ENCODE data around the gene ARMH2. TPM values are rescaled to one million over a fixed set of nuclear protein-coding genes. Genes with fewer than 3 reads are reported as not detected.

Gene ARMH2
- total and polyA plus RNA-seq, 2 donors (not counting 3 experiments of a cell fraction or from before 2014, with no cell fraction given), result not detected

DNA sequence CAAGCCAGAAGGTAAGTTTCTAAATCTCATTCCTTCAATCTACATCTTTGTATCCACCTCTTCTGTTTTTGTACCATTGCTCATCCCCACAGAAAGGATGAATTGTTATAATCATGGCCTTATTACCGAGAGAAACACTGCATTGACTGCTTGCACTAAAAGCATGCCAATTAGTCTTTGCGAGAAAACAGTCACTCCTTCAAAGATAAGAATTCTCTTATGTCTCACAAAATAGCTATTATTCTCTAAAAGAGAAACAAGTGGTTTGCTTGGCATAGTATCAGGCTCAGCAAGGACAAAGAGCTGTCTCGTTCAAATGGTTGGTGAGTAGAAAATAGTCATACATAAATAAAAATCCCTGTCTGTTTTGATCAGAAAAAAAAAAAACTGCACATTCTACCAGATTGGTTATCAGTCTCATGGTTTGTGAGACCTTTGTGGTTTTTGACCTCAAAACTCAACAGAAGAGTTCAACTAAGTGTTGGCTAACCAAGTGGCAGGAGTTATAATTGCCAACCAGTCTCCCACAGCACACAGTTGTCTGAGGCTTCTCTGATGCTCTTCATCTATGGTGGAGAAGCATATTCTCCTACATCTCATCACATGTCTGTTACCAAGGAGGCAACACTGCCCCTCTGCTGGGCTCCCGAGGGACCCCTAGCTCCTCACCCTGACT, 35.1 kb upstream of the ARMH2 start:
- FAIRE-seq, result no peak
- POLR2A ChIA-PET, result no interaction called here

More for the DNA sequence above, 35.1 kb upstream of the ARMH2 start:
- dilution Hi-C loops (cut with MboI; ENCODE audit: extremely low pct_ligation_motif_present, low sequenced_read_pairs) (no loop called here), intact Hi-C loops (cut with micrococcal nuclease) (no loop called here)
- H3K27me3 ChIP-seq (ENCODE audit: control insufficient read depth in 2 of 2, insufficient read depth in 2 of 2, low read length in 2 of 2), result peaks cover 0 to 2% of the 10 kb centered on the region in 2 experiments
- H3K9ac ChIP-seq (replicated peaks; ENCODE audit: extremely low read depth, insufficient read depth, low read length), result no peak overlapping the region
- H3K9me1 ChIP-seq (replicated peaks; ENCODE audit: control insufficient read depth, extremely low read depth, insufficient read depth, low read length), result no peaks in the 10 kb centered on the region
- H3K4me2 ChIP-seq (ENCODE audit: insufficient read depth, low read length), result no peak overlapping the region
- H3K36me3 ChIP-seq (ENCODE audit: control insufficient read depth in 2 of 2, extremely low read depth in 1 of 2, insufficient read depth in 2 of 2, low read length in 2 of 2), result no peaks in the 10 kb centered on the region
- CTCF ChIA-PET, result no interaction called here
- H4K20me1 ChIP-seq (replicated peaks; ENCODE audit: control insufficient read depth, extremely low read depth, insufficient read depth, low read length), result no peaks in the 10 kb centered on the region
- H2AFZ ChIP-seq (ENCODE audit: low read depth, low read length), result no peak overlapping the region
- H3K4me3 ChIP-seq (replicated peaks in 1 of 3; ENCODE audit: insufficient read depth in 1 of 3, low read depth in 1 of 3, low read length in 3 of 3), result no peak overlapping the region
- no peak for DNase-seq (ENCODE audit: low read depth, low spot score)
- no peak overlapping the region for H3K27ac ChIP-seq (ENCODE audit: insufficient read depth, low read depth, low read length)
- H3K9me3 ChIP-seq (replicated peaks; ENCODE audit: control insufficient read depth, insufficient read depth, low read length), result no peaks in the 10 kb centered on the region
- H3K79me2 ChIP-seq (ENCODE audit: control insufficient read depth, insufficient read depth, low read length), result no peaks in the 10 kb centered on the region
- H3K4me1 ChIP-seq (ENCODE audit: control insufficient read depth, extremely low read depth, insufficient read depth, low read length), result no peaks in the 10 kb centered on the region
- TF ChIP-seq EZH2 (IDR thresholded peaks at IDR 0.05; ENCODE audit: borderline replicate concordance, low read depth, low read length, severe bottlenecking) (no peak), FOS (IDR thresholded peaks at IDR 0.05; ENCODE audit: borderline replicate concordance, insufficient read depth, low read length) (no peak), MYC (IDR thresholded peaks at IDR 0.05; ENCODE audit: low read depth, low read length) (no peak), CTCF (IDR thresholded peaks at IDR 0.05; ENCODE audit: extremely low read depth in 1 of 2, insufficient read depth in 1 of 2, low read depth in 1 of 2, low read length in 2 of 2) (no peak), JUN (IDR thresholded peaks at IDR 0.05; ENCODE audit: borderline replicate concordance, insufficient read depth, insufficient read length, low read depth) (no peak), GATA2 (IDR thresholded peaks at IDR 0.05; ENCODE audit: insufficient read depth, insufficient read length, low read depth, low read length) (no peak), POLR2AphosphoS5 (IDR thresholded peaks at IDR 0.05; ENCODE audit: insufficient read depth, low read depth, low read length) (no peak), POLR2A (IDR thresholded peaks at IDR 0.05; ENCODE audit: low read depth, low read length) (no peak)
- TF ChIP-seq, protein P1, sequence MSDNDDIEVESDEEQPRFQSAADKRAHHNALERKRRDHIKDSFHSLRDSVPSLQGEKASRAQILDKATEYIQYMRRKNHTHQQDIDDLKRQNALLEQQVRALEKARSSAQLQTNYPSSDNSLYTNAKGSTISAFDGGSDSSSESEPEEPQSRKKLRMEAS (IDR thresholded peaks at IDR 0.05; ENCODE audit: insufficient read depth, insufficient read length), result no peak
- no TSS peak for BruUV-seq (replicated peaks)
